GM18858 (cell line): Measurements from ENCODE around the gene ELAPOR2.
"Not testable (repeated sequence)": the region's sequence is repeated elsewhere in the genome, so short reads cannot be mapped to it uniquely, and the experiment has no call there.

Source experiments
- ATAC-seq: cut with Tn5 transposase; IDR thresholded peaks from one replicate; pipeline ENCODE4 v1.9.1; 2021; ENCODE audit not compliant: unreplicated experiment

Gene ELAPOR2

DNA sequence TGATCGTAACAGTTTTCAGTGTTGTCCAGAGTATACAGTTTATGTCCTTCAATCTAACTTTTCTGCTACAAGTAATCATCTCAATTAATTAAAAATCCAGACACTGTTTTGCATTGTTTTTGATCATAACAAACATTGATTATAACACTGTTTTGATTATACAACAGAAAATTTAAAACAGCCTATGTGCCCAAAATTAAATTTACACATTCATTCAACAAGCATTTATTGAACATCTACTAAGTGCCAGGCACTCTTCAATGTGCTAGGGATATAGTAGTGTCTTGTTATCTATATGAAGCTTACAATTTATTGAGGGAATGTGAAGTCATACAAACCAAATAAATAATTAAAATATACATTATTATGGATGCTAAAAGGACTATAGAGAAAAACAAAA is 10.6 kb downstream of the ELAPOR2 start:
- no peak for ATAC-seq

DNA sequence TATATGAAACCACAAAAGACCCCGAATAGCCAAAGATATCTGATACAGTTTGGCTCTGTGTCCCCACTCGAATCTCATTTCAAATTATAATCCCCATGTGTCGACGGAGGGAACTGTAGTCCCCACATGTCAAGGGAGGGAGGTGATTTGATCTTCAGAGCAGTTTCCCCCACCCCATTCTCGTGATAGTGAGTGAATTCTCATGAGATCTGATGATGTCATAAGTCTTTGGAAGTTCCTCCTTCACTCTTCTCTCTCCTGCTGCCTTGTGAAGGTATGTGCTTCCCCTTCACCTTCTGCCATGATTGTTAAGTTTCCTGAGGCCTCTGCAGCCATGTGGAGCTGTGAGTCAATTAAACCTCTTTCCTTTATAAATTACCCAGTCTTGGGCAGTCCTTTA is 13.0 kb downstream of the ELAPOR2 start:
- no peak for ATAC-seq

GRCh38 chr7:87044713-87045112 is 14.7 kb downstream of the ELAPOR2 start:
- not testable (repeated sequence) for ATAC-seq

- ATAC-seq = not testable (repeated sequence)
These were observed 17.9 kb downstream of the ELAPOR2 start for GRCh38 chr7:87041586-87041985.

GRCh38 chr7:87039691-87040299 is 19.7 kb downstream of the ELAPOR2 start:
- not testable (repeated sequence) for ATAC-seq

DNA sequence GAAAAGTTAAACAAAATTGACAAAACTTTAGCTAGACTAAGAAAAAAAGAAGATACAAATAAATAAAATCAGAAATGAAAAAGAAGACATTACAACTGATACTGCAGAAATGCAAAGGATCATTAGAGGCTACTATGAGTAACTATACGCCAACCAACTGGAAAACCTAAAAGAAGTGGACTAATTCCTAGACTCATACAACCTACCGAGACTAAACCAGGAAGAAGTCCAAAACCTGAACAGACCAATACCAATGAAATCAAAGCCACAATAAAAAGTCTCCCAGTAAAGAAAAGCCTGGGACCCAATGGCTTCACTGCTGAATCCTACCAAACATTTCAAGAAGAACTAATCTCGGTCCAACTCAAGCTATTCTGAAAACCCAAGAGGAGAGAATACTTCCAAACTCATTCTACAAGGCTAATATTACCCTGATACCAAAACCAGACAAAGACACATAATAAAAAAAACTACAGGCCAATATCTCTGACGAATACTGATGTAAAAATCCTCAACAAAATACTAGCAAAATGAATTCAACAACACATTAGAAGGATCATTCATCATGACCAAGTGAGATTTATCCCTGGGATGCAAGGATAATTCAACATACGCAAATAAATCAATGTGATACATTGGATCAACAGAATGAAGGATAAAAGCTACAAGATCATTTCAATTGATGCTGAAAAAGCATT is 20.3 kb downstream of the ELAPOR2 start:
- no peak for ATAC-seq

DNA sequence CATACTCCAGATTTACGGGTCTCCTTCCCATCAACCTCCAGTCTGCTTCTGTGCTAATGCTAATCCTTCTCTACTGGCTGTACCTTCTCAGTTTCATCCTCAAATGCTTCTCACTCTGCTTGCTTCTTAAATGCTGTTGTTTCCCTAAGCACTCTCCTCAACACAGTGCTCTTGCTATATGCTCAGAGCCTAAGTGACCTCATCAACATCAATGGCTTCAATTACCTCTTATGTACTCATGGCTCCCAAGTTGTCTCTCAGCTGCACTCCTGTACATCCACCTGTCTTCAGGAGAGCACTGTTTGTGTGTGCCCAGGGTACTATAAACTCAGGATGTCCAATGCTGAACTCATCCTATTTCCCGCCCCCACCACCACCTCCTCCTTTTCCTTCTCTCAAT is 22.5 kb downstream of the ELAPOR2 start:
- no peak for ATAC-seq

GRCh38 chr7:87032604-87033339 is 26.7 kb downstream of the ELAPOR2 start:
- no peak for ATAC-seq

DNA sequence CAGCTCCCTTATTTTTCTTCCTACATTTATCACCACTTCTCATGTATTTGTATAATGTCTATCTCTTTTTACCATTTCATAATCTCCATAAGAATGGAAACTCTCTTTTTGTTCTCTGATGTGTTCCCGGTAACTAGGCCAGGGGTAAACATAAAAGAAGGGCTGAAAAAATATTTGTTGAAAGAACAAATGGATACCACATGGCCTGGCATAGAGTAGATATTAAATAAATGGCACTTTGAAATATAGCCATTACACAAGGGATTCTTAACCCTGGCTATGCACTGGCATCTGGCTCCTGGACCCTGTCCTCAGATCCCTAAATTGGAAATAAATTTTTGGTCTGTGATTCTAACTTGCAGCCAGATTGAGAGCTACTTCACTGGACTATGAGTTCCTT is 30.4 kb downstream of the ELAPOR2 start:
- no peak for ATAC-seq

- no peak for ATAC-seq
These were observed 30.8 kb downstream of the ELAPOR2 start for GRCh38 chr7:87028636-87029035.

- peak; percentile 88 for ATAC-seq
These were observed 31.6 kb downstream of the ELAPOR2 start for GRCh38 chr7:87027900-87028299.

- ATAC-seq = no peak
These were observed 38.2 kb downstream of the ELAPOR2 start for GRCh38 chr7:87021285-87021684.

GRCh38 chr7:87016606-87017005 is 42.8 kb downstream of the ELAPOR2 start:
- no peak for ATAC-seq

DNA sequence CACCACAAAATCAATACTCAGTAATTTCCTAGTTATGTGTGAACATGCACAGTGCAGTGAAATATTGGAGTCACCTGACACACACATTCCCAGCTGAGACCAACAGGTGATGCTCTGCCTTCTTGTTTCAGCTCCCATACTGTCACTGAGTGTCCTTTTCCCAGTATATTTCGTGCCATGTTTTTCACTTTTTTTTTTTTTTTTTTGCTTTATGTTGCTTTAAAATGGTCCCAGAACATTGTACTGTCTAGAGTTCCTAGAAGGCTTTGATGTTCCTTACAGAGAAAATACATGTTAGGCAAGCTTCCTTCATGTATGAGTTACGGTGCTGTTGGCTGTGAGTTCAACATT is 45.6 kb downstream of the ELAPOR2 start:
- no peak for ATAC-seq

DNA sequence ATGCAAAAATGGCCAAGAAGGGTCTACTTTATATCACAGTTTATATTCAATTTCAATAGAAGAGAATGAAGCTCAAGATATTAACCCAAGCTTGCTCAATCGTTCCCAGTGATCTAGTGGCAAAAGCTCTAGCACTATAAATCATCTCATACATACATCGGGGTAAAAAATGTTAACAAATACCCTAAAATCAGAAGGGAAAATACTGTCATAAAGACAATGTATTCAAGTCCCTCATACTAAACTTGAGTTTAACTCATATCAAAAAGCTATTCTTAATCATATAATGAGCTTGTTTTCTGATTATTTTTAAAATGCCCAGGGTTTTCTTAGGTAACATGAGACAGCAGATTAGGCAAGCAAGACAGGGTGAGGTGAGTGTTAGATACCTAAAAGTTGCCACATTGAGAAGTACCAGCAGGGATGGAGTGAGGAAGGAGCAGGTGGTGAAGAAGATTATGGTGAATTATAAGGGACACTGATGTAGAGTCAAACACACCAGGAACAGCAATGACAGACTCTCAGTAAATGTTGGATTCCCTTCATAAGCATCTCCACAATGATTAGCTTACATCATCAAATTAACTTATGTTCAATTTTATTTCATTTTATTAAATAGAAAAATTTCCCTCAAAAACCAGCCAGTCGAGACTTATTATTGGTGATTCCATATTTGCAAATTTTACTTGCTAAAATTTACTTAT is 46.2 kb downstream of the ELAPOR2 start:
- no peak for ATAC-seq
